GM18907 (cell line): Measurements from ENCODE around the gene KISS1R.
"Not testable (repeated sequence)": the region's sequence is repeated elsewhere in the genome, so short reads cannot be mapped to it uniquely, and the experiment has no call there.

ENCODE experiments used
- ATAC-seq: cut with Tn5 transposase; IDR thresholded peaks from one replicate; pipeline ENCODE4 v1.9.1; 2021; ENCODE audit warnings: mild to moderate bottlenecking, moderate library complexity; ENCODE audit not compliant: unreplicated experiment

KISS1R gene

DNA sequence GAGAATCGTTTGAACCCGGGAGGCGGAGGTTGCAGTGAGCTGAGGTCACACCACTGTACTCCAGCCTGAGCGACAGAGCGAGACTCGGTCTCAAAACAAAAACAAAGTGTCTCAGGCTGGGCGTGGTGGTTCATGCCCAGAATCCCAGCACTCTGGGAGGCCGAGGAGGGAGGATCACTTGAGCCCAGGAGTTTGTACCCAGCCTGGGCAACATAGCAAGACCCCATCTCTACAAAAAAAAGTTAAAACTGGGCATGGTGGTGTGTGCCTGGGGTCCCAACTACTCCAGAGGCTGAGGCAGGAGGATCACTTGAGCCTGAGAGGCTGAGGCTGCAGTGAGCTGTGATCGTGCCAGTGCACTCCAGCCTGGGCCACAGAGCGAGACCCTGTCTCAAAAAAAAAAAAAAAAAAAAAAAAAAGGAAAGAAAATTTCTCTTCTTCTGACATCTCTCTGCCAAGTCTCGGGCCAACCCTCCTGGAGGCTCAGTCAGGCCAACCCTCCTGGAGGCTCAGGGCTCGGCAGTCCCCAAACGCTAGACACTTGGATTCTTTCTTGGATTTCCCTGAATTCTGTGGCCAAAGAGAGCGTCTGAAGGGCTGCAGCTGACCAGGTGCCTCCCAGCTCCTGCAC, 35.0 kb downstream of the KISS1R start:
- no peak for ATAC-seq

DNA sequence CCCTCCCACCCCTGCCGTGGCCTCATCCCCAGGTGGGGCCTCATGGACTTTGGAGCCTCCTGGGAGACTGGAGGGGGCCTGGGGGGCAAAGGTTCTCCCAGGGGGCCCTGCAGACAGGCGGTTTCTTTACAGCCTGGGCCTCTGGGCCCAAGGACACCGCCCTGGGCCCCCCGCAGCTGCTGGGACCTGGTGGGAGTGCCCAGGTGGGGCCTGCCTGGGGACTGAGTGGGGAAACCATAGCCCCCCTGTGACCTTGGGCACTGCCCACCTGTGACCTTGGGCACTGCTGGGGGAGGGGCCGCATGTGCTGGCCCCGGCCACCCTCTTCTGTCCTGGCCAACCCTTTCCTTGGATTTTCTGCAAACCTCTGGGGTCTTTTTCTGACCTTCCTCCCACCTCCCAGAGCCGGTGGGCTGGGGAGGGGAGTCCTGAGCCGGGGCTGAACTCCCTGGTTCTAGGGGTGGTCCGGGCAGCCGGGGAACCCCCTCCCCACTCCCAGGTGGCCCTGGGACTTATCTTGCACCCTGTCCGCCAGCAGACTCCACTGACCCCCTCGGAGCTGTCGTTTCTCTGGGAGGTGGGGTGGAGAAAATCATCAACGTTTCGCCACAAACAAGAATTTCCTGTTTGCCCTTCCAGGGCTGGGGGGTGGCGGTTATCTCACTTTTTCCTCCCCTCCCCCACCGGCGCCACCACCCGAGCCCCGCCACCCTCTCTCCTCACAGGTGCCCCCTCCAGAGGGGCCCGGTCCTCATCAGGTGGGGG, 35.7 kb downstream of the KISS1R start:
- no peak for ATAC-seq

DNA sequence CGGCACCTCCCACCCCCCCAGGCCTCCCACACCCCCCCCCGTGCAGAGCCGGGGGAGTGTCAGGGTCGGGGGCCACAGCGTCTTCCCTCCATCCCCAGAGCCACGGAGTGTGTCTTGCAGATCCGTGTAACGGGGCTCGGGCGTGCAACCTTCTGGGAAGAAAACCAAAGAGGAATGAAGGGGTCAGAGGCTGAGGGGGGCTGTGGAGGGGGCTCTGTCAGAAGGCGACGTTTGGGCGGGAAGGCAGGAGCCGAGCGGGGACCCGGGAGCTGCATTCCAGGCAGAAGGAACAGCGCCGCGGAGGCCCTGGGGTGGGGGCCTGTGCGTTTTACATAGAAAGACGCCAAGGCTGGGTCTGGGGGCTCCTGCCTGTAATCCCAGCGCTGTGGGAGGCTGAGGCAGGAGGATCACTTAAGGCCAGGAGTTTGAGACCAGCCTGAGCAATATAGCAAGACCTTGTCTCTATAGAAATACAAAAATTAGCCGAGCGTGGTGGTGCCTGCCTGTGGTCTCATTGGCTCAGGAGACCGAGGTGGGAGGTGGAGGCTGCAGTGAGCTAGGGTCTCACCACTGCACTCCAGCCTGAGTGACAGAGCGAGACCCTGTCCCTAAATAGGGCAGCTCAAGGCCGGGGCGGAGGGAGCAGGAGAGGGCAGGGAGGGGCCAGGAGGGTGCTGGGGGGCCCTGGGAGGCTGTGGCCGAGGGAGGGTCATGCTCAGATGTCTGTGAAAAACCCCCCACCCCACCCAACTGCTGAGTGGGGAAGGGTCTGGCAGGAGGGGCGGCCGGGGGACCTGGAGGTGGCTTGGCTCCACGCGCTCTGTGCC, 36.5 kb downstream of the KISS1R start:
- no peak for ATAC-seq

DNA sequence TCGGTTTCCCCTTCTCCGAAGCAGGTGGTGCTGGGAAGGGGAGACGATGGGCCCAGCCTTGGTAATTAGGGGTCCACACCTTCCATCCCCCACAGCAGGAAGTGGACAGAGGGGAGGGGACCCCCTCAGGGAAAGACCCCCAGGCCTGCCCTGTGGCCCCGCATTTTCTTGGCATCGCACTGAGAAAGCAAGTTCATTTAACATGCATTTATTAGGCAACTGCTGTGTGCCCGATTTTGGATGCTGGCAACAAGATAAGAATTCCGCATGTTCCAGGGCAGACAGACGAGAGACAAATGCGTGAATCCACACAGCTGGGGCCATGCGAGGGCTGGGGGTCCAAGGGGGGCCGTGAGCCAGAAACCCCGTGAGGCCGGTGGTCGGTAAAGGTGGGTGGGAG, 37.1 kb downstream of the KISS1R start:
- ATAC-seq, result no peak

DNA sequence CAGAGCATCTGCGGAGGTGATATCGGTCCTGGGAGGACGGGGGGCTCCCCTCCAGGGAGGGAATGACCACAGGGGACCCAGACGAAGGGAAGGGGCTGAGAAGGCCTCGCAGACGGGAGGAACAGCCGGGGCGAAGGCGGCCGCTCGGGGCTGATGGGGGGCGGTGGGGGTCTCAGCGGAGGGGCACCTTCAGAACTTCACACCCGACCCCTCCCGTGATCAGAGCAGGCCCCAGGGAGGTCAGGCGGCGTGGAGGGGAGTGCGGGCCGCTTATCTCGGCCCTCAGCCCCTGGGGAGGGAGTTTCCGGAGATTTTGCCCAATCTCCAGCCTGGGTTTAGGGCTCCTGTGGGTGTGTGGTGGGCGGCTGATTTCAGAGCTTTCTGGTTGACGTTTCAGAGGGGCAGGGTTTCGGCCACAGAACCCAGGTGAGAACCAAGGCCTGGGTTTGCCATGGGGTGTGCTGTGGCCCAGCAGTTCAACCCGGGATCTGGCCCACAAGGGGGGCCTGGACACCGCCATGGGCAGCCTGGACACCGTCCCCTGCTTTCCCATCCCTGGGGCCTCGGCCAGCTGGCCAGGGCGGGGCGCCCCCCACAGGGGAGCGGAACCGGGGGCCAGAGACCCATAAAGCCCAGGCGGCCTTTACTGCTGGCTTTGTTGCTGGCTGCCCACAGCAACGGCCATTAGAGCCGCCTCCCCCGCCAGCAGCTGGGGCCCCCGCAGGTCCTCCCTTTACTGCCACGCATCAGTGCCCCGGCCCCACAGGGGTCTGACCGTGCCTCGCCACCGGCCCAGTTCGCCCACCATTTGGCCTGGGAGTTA, 37.8 kb downstream of the KISS1R start:
- no peak for ATAC-seq

DNA sequence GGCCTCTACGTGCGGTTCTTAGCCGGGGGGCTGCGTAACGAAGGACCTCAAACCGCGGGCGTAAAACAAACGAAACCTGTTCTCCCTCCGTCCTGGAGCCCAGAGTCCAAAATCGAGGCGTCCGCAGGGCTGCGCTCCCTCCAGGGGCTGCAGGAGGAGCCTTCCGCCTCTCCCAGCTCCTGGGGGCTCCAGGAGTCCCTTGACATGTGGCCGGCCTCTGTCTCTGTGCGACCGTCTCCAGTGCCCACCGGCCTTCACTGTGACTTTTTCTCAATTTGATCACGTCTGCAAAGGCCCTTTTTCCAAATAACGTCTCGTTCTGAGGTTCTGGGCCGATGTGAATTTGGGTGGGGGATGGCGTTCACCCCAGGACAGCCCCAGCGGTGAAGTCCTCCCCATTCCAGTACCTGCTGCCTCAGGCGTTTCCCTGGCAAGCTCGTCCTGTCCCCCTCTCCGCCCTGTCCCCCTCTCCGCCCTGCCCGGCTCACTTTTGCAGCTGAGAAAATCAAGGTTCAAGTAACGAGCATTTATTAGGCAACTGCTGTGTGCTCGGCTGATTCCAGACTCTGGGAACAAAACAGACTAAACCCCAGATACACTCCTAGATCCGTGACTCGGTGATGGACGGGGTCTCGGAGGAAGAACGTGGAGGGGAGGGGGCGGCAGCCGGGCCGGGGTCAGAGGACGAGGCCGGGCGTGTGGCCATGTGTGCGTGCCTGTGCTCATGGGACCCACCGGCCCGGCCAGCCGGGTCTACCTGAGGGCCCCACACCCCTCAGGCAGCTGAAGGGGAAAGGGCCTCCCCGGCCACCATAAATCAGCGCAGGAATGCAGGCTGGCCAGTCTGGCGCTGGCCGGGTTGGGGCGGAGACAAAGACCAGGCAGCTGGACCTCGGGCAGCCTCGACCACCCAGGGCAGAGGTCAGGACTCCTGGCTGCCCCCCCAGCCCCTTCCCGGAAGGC, 39.0 kb downstream of the KISS1R start:
- no peak for ATAC-seq

DNA sequence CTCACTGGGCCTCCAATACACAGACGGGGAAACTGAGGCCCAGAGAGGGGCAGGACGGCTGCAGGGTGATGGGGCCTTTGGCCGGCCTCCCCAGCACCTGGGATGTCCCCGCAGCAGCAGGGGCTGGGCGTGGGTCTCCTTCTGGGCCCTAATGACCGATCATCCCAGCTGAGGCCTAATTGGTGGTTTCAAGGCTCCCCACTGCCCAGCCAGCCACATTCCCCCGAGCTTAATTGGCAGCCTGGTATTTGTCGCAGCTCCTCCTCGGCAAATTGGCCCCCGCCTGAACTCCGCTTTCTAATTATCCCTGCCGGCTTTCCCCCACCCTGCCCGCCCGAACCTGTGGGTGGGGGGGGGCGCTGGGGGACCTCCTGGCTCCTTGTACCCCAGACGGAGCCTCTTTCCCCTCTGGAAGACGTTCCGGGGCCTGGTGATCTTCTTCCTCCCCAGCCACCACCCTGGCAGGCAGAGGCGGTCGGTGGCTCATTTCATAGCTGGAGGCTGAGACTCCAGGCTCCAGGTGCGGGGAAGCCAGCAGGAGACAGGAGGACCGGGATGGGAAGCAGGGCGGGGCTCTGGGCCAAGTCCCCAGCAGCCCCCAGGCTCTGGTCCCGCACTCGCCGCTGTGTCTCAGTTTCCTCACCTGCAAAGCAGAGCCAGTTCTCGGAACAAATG, 39.8 kb downstream of the KISS1R start:
- no peak for ATAC-seq

DNA sequence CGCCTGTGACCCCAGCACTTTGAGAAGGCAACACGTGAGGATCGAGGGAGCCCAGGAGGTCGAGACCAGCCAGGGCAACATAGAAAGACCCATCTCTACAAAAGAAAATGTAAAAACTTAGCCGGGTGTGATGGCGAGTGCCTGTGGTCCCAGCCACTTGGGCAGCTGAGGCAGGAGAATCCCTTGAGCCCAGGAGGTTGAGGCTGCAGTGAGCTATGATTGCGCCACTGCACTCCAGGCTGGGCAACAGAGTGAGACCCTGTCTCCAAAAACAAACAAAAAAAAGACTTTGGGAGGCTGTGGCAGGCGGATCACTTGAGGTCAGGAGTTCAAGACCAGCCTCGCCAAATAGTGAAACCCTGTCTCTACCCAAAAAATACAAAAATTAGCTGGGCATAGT, 40.4 kb downstream of the KISS1R start:
- ATAC-seq, result not testable (repeated sequence)

DNA sequence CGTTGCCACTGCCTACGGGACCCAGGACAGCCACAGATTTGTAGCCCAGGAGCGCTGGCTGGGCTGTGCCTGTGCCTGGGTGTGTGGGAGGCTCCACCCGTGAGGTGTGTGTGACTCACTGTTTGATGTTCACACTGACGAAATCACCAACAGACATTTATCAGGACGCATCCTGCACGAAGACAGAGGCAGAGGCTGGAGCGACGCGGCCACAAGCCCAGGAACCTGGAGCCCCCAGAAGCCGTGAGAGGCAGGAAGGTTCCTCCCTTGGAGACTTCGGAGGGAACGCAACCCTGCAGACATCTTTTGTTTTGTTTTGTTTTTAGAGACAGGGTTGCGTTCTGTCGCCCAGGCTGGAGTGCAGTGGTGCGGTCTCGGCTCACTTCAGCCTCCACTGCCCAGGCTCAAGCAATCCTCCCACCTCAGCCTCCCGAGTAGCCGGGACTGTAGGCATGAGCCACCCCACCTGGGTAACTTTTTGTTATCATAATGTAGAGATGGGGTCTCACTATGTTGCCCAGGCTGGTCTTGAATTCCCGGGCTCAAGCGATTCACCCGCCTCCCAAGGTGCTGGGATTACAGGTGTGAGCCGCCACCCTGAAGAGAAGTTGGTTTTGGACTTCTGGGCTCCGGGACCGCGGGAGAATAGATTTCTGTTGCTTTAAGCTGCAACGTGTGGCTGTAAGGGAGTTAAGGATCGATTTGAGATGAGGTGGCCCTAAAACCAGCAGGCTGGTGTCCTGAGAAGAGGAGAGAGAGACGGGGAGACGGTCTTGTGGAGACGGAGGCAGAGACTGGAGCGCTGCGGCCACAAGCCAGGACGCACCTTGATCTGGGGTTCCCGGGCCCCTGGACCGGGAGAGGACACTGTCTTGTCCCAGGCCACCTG, 42.1 kb downstream of the KISS1R start:
- no peak for ATAC-seq

DNA sequence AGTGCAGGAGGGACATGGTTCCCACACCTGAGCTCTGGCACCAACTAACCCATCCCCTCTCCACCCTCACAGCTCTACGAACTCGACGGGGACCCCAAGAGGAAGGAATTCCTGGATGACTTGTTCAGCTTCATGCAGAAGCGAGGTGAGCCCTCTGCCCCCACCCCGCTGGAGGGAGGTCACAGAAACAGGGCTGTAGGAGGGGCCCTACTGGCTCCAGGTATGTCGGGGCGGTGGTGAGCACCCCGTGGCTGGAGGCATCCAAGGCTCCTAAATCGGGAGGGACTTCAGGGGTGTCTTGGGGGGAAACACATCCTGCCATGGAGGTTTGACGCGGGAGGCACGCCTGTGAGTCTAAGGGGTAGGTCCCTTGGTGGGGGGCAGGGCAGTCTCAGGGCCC, 42.9 kb downstream of the KISS1R start:
- no peak for ATAC-seq

DNA sequence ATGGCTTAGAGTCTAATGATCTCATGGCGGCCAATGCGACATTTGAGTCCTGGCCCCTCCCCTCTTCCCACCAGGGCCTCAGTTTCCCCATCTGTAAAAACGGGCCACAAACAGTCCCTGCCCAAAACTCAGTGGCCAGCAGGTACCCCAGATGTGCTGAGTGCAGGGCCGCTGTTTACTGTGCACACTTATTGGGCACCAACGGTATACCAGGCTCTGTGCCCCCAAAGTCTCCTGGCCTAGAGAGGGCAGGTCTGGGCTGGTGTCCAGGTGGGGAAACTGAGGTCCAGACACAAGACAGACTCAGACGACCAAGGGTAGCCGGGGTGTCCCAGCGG, 43.4 kb downstream of the KISS1R start:
- ATAC-seq, result no peak

DNA sequence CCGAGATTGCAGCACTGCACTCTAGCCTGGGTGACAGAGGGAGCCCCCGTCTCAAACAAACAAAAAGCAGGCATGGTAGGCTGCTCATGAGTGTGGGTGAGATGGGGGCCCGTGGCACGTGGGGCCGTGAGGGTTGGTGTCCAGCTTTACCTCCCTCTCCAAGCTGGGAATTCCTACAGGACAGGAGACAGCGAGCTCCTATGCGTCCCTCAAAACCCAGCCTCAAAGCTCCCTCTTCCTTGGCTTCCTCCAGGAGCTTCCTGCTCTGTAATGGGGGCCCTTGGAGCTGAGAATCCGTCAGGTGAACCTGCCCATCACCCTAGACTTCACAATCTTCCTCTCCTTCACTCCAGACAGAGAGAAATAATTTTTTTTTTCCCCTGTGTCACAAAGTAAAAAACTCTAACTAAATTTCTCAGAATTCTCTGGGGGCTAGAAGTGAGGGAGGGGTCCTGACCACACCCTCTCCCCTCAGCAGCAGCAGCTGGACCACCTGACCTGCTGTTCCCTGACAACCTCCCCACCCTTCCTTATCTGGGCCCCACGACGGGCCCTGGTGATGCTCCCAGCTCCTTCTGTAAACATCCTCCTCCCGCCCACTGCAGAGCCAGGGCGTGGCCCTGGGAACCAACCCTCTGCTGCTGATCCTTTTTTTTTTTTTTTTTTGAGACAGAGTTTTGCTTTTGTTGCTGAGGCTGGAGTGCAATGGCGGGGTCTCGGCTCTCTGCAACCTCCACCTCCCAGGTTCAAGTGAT, 44.9 kb downstream of the KISS1R start:
- no peak for ATAC-seq

DNA sequence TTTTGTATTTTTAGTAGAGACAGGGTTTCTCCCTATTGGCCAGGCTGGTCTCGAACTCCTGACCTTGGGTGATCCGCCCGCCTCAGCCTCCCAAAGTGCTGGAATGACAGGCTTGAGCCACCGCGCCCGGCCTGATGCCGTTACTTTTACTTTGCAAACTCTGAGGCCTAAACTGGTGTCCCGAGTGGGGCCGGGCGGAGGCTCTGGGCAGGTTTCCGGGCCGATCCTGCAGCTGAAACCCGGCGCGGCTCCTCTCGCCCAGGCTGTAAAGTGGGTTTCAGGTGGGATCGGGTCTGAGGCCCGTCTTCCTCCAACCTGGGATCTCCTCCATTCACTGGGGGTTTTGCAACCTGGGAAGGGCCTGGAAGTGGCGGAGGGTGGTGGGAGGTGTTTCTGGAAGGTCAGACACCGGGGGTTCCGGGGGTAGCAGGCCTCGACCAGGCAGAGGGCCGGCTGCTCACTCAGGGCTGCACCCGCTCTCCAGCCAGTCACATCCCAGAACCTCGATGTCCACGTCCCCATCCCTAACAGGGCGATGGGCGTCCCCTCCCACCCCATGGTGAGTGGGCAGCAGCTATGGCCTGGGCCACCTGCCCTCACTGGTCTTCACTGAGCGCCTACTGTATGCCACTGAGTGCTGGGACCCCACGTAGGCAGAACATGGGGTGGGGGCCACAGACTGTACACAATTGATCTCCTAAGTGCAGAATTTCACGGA, 45.7 kb downstream of the KISS1R start:
- ATAC-seq, result no peak

DNA sequence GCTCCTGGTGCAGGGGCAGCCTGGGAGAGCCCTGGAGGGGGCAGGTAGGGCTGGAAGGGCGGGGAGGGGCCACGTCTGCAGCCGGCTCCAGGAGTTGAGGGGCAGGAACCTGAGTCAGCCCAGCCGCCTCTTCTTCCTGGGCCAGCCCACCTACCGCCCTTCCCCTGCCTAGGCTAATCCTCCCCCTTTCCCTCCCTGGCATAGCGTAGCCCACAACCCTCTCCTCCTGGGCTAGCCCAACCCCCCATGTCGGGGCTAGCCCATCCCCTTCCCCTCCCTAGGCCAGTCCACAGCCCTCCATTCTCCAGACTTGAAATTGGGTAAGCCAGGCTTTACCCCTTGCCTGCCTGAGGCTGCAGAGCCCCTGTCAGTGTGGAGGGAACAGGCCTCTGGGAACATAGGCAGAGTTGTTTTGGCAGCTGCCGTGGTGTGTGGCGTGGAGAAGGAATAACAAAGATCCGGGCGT, 46.4 kb downstream of the KISS1R start:
- ATAC-seq, result no peak

DNA sequence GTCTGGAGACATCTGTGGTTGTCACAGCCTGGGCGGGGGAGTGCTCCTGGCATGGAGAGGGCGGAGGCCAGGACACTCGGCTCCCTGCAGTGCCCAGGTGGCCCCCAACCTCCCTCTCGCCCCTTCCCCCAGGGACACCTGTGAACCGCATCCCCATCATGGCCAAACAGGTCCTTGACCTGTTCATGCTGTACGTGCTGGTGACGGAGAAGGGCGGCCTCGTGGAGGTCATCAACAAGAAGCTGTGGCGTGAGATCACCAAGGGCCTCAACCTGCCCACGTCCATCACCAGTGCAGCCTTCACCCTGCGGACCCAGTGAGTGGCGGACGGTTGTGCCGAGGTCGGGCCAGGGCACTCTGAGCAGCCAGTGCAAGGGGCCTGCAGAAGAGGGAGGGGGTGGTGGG, 47.0 kb downstream of the KISS1R start:
- ATAC-seq, result no peak

DNA sequence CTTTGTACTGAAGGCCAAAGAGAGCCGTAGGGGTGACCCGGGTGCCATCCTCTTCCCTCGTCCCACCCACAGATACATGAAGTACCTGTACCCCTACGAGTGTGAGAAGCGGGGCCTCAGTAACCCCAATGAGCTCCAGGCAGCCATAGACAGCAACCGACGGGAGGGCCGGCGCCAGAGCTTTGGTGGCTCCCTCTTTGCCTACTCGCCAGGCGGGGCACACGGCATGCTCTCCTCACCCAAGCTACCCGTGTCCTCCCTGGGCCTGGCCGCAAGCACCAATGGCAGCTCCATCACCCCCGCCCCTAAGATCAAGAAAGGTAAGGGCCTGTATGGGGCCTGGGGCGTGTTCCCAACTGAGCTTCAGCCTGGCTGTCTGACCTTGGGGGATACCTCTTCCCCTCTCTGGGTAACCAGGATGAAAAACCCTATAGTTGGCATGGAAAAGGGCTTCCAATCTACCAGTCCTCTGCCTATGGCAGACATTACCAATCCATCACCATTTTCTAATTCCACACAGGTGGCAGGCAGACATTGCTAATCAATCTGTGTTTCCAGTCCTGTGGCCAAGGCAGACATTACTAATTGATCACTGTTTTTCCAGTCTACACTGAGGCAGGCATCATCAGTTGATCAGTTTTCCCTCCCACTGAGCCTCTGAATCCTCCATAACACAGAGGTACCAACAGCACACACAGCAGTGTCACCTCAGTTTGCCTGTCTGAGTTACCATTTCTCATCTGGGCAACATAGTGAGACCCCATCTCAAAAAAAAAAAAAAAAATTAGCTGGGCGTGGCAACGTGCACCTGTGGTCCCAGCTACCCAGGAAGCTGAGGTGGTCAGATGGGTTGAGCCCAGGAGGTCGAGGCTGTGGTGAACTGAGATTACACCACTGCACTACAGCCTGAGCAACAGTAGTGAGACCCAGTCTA, 47.9 kb downstream of the KISS1R start:
- no peak for ATAC-seq
